CD4-positive, alpha-beta T cell treated with Interleukin-17A for 4 hours (primary cell): ENCODE measurements around the gene GPM6B.

Source experiments
- DNase-seq: peaks from one replicate; pipeline ENCODE4 v3.0.0-alpha.2; 2020; ENCODE audit warnings: mixed read lengths

Gene GPM6B

GRCh38 chrX:13821738-13822137 lies 4.8 kb upstream of the GPM6B start:
- no peak for DNase-seq

GRCh38 chrX:13816176-13816575 lies 717 bp downstream of the GPM6B start:
- no peak for DNase-seq

GRCh38 chrX:13815664-13816063 lies 1.2 kb downstream of the GPM6B start:
- no peak for DNase-seq

GRCh38 chrX:13808865-13809264 lies 8.0 kb downstream of the GPM6B start:
- no peak for DNase-seq

- no peak for DNase-seq
Observed at GRCh38 chrX:13808293-13808692, 8.6 kb downstream of the GPM6B start.

GRCh38 chrX:13805241-13805640 lies 11.7 kb downstream of the GPM6B start:
- DNase-seq: no peak

GRCh38 chrX:13803116-13803515 lies 13.8 kb downstream of the GPM6B start:
- DNase-seq: no peak

GRCh38 chrX:13798184-13798583 lies 18.7 kb downstream of the GPM6B start:
- DNase-seq: no peak

- DNase-seq: no peak
Observed at GRCh38 chrX:13797512-13797911, 19.4 kb downstream of the GPM6B start.

GRCh38 chrX:13794417-13794816 lies 22.5 kb downstream of the GPM6B start:
- DNase-seq: no peak

GRCh38 chrX:13793897-13794296 lies 23.0 kb downstream of the GPM6B start:
- DNase-seq: no peak

- DNase-seq: no peak
Observed at GRCh38 chrX:13791559-13791958, 25.3 kb downstream of the GPM6B start.

- DNase-seq: no peak
Observed at GRCh38 chrX:13791145-13791544, 25.7 kb downstream of the GPM6B start.

- no peak for DNase-seq
Observed at GRCh38 chrX:13790206-13791131, 26.4 kb downstream of the GPM6B start.

- no peak for DNase-seq
Observed at GRCh38 chrX:13786048-13786447, 30.8 kb downstream of the GPM6B start.

GRCh38 chrX:13780868-13781427 lies 35.9 kb downstream of the GPM6B start:
- DNase-seq: no peak

GRCh38 chrX:13778916-13779315 lies 38.0 kb downstream of the GPM6B start:
- no peak for DNase-seq

- DNase-seq: no peak
Observed at GRCh38 chrX:13776387-13776786, 40.5 kb downstream of the GPM6B start.

- DNase-seq: no peak
Observed at GRCh38 chrX:13775837-13776236, 41.1 kb downstream of the GPM6B start.

GRCh38 chrX:13774696-13775095 lies 42.2 kb downstream of the GPM6B start:
- no peak for DNase-seq

GRCh38 chrX:13770013-13770535 lies 46.8 kb downstream of the GPM6B start:
- DNase-seq: no peak

- DNase-seq: no peak
Observed at GRCh38 chrX:13768939-13769338, 48.0 kb downstream of the GPM6B start.

- DNase-seq: no peak
Observed at GRCh38 chrX:13764765-13765164, 52.1 kb downstream of the GPM6B start.

GRCh38 chrX:13764281-13764680 lies 52.6 kb downstream of the GPM6B start:
- DNase-seq: no peak
